Heart right ventricle (tissue), 16 donors: ENCODE results near the gene TIRAP. TPM values are rescaled to one million over a fixed set of nuclear protein-coding genes. Genes with fewer than 3 reads are reported as not detected.

Source experiments
- ATAC-seq, 8 donors: fragments of 200-7000 bp; cut with Tn5 transposase; one replicate each; pipeline ENCODE4 v1.9.1; 2020; ENCODE audit warnings: mild to moderate bottlenecking in 8 of 8, moderate library complexity in 8 of 8, moderate number of reproducible peaks in 1 of 8
- DNase-seq, 2 donors: peaks; one replicate each; pipeline ENCODE4 v3.0.0-alpha.2; 2020
- H3K27ac ChIP-seq, 10 donors: fragments of 200-600 bp; sonication (generic) in 2 of 10; one replicate each; pipeline versions ENCODE4 v1.5.0 to v1.8.0; 2020 to 2022; ENCODE audit warnings: mild to moderate bottlenecking in 3 of 10
- H3K27me3 ChIP-seq, 7 donors: fragments of 200-600 bp; one replicate each; pipeline ENCODE4 v1.8.0; 2021 to 2022; ENCODE audit warnings: mild to moderate bottlenecking in 2 of 7
- H3K36me3 ChIP-seq, 9 donors: fragments of 200-600 bp; sonication (generic) in 1 of 9; one replicate each; pipeline versions ENCODE4 v1.5.0 to v1.8.0; 2020 to 2022; ENCODE audit warnings: mild to moderate bottlenecking in 2 of 9
- H3K4me1 ChIP-seq, 9 donors: fragments of 200-600 bp; sonication (generic) in 1 of 9; one replicate each; pipeline versions ENCODE4 v1.5.0 to v1.8.0; 2020 to 2022; ENCODE audit warnings: mild to moderate bottlenecking in 4 of 9
- H3K4me3 ChIP-seq, 10 donors: fragments of 200-600 bp; sonication (generic) in 2 of 10; one replicate each; pipeline versions ENCODE4 v1.5.0 to v1.8.0; 2020 to 2022; ENCODE audit warnings: mild to moderate bottlenecking in 7 of 10, moderate library complexity in 2 of 10
- H3K9me3 ChIP-seq, 11 donors: fragments of 200-600 bp in 10 of 11; sonication (generic) in 2 of 11; one replicate each; pipeline versions ENCODE4 v1.5.0 to v1.8.0; 2013 to 2022; ENCODE audit warnings: mild to moderate bottlenecking in 2 of 11, control low read depth in 1 of 11, moderate library complexity in 1 of 11
- CTCF ChIP-seq, 9 donors: fragments of 200-600 bp; sonication (generic) in 2 of 9; IDR thresholded peaks; one replicate each; pipeline versions ENCODE4 v1.5.0 to v1.8.0; 2021 to 2022; ENCODE audit warnings: antibody characterized with exemption in 9 of 9, mild to moderate bottlenecking in 5 of 9, moderate library complexity in 1 of 9
- WGBS, 2 donors: extraction: QIAGEN DNeasy Blood & Tissue Kit; methylation state at CpG; one replicate each; pipeline ENCODE4 v1.1.7; 2013; ENCODE audit warnings: inconsistent platforms in 1 of 2; 5-methylcytosine and 5-hydroxymethylcytosine counted together
- intact Hi-C, 10 donors: fragments of 100-400 bp; cut with DNase I; formaldehyde crosslinking; loops; one replicate each; pipeline versions ENCODE4 v1.11.1 to v1.14.2; 2022
- polyA plus RNA-seq, 2 donors: library from polyadenylated mRNA; stranded (reverse); fragments of 200-250 nt; gene quantifications; one replicate each; pipeline ENCODE4 v1.2.3, GENCODE V29; 2013
- total RNA-seq, 10 donors: library from RNA; stranded (reverse); fragmentation: NEBNext Ultra II Directional in 3 of 10; extraction: Animal tissue kit (Norgen Biotek cat#: 25700) in 3 of 10; gene quantifications; one replicate each; pipeline versions ENCODE4 v1.2.1 to v1.2.4, GENCODE V29; 2021 to 2023
- donor health status: Arrhythmogenic right ventricular cardiomyopathy.
- donor health status: ischemic (EF 13 %, LVEDD 7.1; RV severe dilation, severe dysfunction).
- donor health status: healthy with polysubstance abuse.
- donor health status: DM: no; HTN: yes; CAD: no.
- donor health status: DM: no; HTN: no; CAD: no.
- donor health status: ischemic (EF 25% LVEDD 6.9; RV normal size, moderate dysfunction).
- donor health status: ischemic (EF 25% LVEDD 5.7; RV mildly dilated, moderate dysfunction).
- donor health status: healthy.
- donor health status: DM: yes; HTN: yes; CAD: no.
- donor health status: Ischemic cardiomyopathy.
- donor health status: ischemic (EF 35%, LVEDD 5.7; RV mildly dilated, moderate dysfunction).
- donor health status: nonischemic (EF 11% LVEDD 7.7; RV severe dilation, severe dysfunction).
- donor health status: DM: yes; HTN: yes; CAD: no.
- donor health status: PGD.
- donor health status: ischemic (EF 29% LVEDD 5.4; RV normal size, mild dysfunction).
- donor health status: nonischemic (EF 23%, LVEDD 6.1; RV moderate dilation, normal function).

TIRAP gene
- total and polyA plus RNA-seq, 12 donors, result 3.1 to 10.1 (median 7.8) TPM

- Histone ChIP-seq H3K36me3 (peaks cover 0 to 58% (median 36%) of the 10 kb centered on the region in 9 donors), H3K4me1 (peaks cover 5 to 26% (median 21%) of the 10 kb centered on the region in 9 donors), H3K4me3 (peak overlapping the region; percentile 76 to 97 (median 89)), H3K9me3 (no peaks in the 10 kb centered on the region), H3K27ac (peak overlapping the region; percentile 70 to 95 (median 93)), H3K27me3 (no peaks in the 10 kb centered on the region)
- WGBS, 2 donors, result 0% methylated on average over 23 of the region's 23 CpGs
- ATAC-seq (peak; percentile 2 to 48 (median 14)), DNase-seq (no peak)
- TF ChIP-seq CTCF (IDR thresholded peaks at IDR 0.05), result no peak
- intact Hi-C loops, result loop anchor here in 7 of 10 donors (2.0 to 10.0 kb wide), 4 partner anchors 14 to 344 kb away; partner anchors contain the start of genes FAM118B (in 7 of the 7), RPUSD4 (in 7 of the 7) and TIRAP (in 1 of the 7)
Measured at GRCh38 chr11:126268361-126268707, 14.6 kb upstream of the TIRAP start.

- Histone ChIP-seq H3K27ac (peak within 1 kb of the TSS; percentile 70 to 95 (median 93)), H3K4me1 (peaks cover 5 to 26% (median 21%) of the 10 kb centered on the region in 9 donors), H3K9me3 (no peaks in the 10 kb centered on the region), H3K27me3 (no peaks in the 10 kb centered on the region), H3K36me3 (peaks cover 0 to 58% (median 30%) of the 10 kb centered on the region in 9 donors), H3K4me3 (peak within 1 kb of the TSS; percentile 76 to 97 (median 89))
- TF ChIP-seq CTCF (IDR thresholded peaks at IDR 0.05), result no peak
- ATAC-seq (peak; percentile 99 to 100 (median 100)), DNase-seq (peak; percentile 100)
- 0 to 1% methylated on average over 64 of the region's 64 CpGs for WGBS, 2 donors
- intact Hi-C loops, result loop anchor here in 7 of 10 donors (2.0 to 10.0 kb wide), 4 partner anchors 14 to 344 kb away; partner anchors contain the start of genes FAM118B (in 7 of the 7), RPUSD4 (in 7 of the 7) and TIRAP (in 1 of the 7)
Measured at GRCh38 chr11:126268708-126269579, 13.9 kb upstream of the TIRAP start, which contains the start of the genes FOXRED1 and SRPRA. Gene FOXRED1 (plus strand): TSS chr11:126269154. CDS start chr11:126269207, 53 bp downstream. Gene SRPRA (minus strand): TSS chr11:126268895. CDS start chr11:126268804, 91 bp downstream.

GRCh38 chr11:126277322-126277721 lies 5.6 kb upstream of the TIRAP start:
- no peak for ATAC-seq
- Histone ChIP-seq H3K27me3 (no peaks in the 10 kb centered on the region), H3K9me3 (no peaks in the 10 kb centered on the region), H3K36me3 (peaks cover 0 to 63% (median 0%) of the 10 kb centered on the region in 9 donors), H3K4me1 (peaks cover 0 to 25% (median 9%) of the 10 kb centered on the region in 9 donors), H3K4me3 (no peak overlapping the region), H3K27ac (no peak overlapping the region)
- WGBS, 2 donors, result 95 to 97% methylated on average over 11 of the region's 11 CpGs
- intact Hi-C loops, result no loop called here
- no peak for TF ChIP-seq CTCF (IDR thresholded peaks at IDR 0.05)
- no peak for DNase-seq

GRCh38 chr11:126277780-126278179 lies 5.1 kb upstream of the TIRAP start:
- peaks cover 0 to 29% (median 11%) of the 10 kb centered on the region in 9 donors for H3K4me1 ChIP-seq
- no peak for TF ChIP-seq CTCF (IDR thresholded peaks at IDR 0.05)
- no peaks in the 10 kb centered on the region for H3K27me3 ChIP-seq
- 91 to 93% methylated on average over 4 of the region's 4 CpGs for WGBS, 2 donors
- DNase-seq (no peak), ATAC-seq (no peak)
- peaks cover 0 to 58% (median 0%) of the 10 kb centered on the region in 9 donors for H3K36me3 ChIP-seq
- intact Hi-C loops, result no loop called here
- H3K27ac ChIP-seq, result no peak overlapping the region
- no peaks in the 10 kb centered on the region for H3K9me3 ChIP-seq
- no peak overlapping the region for H3K4me3 ChIP-seq
